Measurements from ENCODE around the gene FBXL16. TPM values are rescaled to one million over a fixed set of nuclear protein-coding genes. Genes with fewer than 3 reads are reported as not detected.
"Not testable (repeated sequence)": the region's sequence is repeated elsewhere in the genome, so short reads cannot be mapped to it uniquely, and the experiment has no call there.

Gene FBXL16
- total RNA-seq, 1 donor from 2014 or later: 5.8 TPM

GRCh38 chr16:694187-694862 lies 11.3 kb downstream of the FBXL16 start:
- H3K27ac Mint-ChIP-seq: no peak overlapping the region
- H3K4me1 Mint-ChIP-seq (ENCODE audit: low read depth): peaks cover 8% of the 10 kb centered on the region
- peak overlapping the region; percentile 51 for H3K4me3 Mint-ChIP-seq (ENCODE audit: low read depth)
- intact Hi-C loops (cut with micrococcal nuclease): no loop called here
- H3K9me3 Mint-ChIP-seq: no peaks in the 10 kb centered on the region
- peaks cover 15% of the 10 kb centered on the region for H3K27me3 Mint-ChIP-seq (ENCODE audit: low read depth)
- no peak for DNase-seq (ENCODE audit: low spot score)
- H3K36me3 Mint-ChIP-seq (ENCODE audit: low read depth): peaks cover 6% of the 10 kb centered on the region

- Mint-ChIP-seq H3K36me3 (ENCODE audit: low read depth) (peaks cover 6% of the 10 kb centered on the region), H3K27me3 (ENCODE audit: low read depth) (peaks cover 15% of the 10 kb centered on the region), H3K4me3 (ENCODE audit: low read depth) (no peak overlapping the region), H3K4me1 (ENCODE audit: low read depth) (peaks cover 13% of the 10 kb centered on the region), H3K9me3 (no peaks in the 10 kb centered on the region), H3K27ac (no peak overlapping the region)
- intact Hi-C loops (cut with micrococcal nuclease): no loop called here
- DNase-seq (ENCODE audit: low spot score): no peak
Measured at GRCh38 chr16:693766-694165, 11.8 kb downstream of the FBXL16 start.

GRCh38 chr16:693364-693763 lies 12.2 kb downstream of the FBXL16 start:
- intact Hi-C loops (cut with micrococcal nuclease): no loop called here
- no peak overlapping the region for H3K27ac Mint-ChIP-seq
- H3K27me3 Mint-ChIP-seq (ENCODE audit: low read depth): peaks cover 15% of the 10 kb centered on the region
- peak overlapping the region; percentile 39 for H3K4me3 Mint-ChIP-seq (ENCODE audit: low read depth)
- no peak for DNase-seq (ENCODE audit: low spot score)
- H3K36me3 Mint-ChIP-seq (ENCODE audit: low read depth): peaks cover 6% of the 10 kb centered on the region
- H3K4me1 Mint-ChIP-seq (ENCODE audit: low read depth): peaks cover 13% of the 10 kb centered on the region
- no peaks in the 10 kb centered on the region for H3K9me3 Mint-ChIP-seq

GRCh38 chr16:692356-693108 lies 13.1 kb downstream of the FBXL16 start:
- intact Hi-C loops (cut with micrococcal nuclease): no loop called here
- peaks cover 6% of the 10 kb centered on the region for H3K36me3 Mint-ChIP-seq (ENCODE audit: low read depth)
- H3K9me3 Mint-ChIP-seq: no peaks in the 10 kb centered on the region
- peak overlapping the region; percentile 47 for H3K4me3 Mint-ChIP-seq (ENCODE audit: low read depth)
- H3K4me1 Mint-ChIP-seq (ENCODE audit: low read depth): peaks cover 13% of the 10 kb centered on the region
- H3K27me3 Mint-ChIP-seq (ENCODE audit: low read depth): peaks cover 15% of the 10 kb centered on the region
- no peak for DNase-seq (ENCODE audit: low spot score)
- no peak overlapping the region for H3K27ac Mint-ChIP-seq

GRCh38 chr16:691242-691641 lies 14.4 kb downstream of the FBXL16 start:
- Mint-ChIP-seq H3K4me3 (ENCODE audit: low read depth) (peak overlapping the region; percentile 91), H3K27me3 (ENCODE audit: low read depth) (peaks cover 15% of the 10 kb centered on the region), H3K27ac (peak overlapping the region; percentile 70), H3K4me1 (ENCODE audit: low read depth) (peaks cover 13% of the 10 kb centered on the region)
- H3K36me3 Mint-ChIP-seq (ENCODE audit: low read depth); H3K9me3 Mint-ChIP-seq; intact Hi-C loops (cut with micrococcal nuclease); DNase-seq (ENCODE audit: low spot score): not testable (repeated sequence)

GRCh38 chr16:689175-689897 lies 16.3 kb downstream of the FBXL16 start:
- peaks cover 9% of the 10 kb centered on the region for H3K4me1 Mint-ChIP-seq (ENCODE audit: low read depth)
- H3K27me3 Mint-ChIP-seq (ENCODE audit: low read depth): peaks cover 15% of the 10 kb centered on the region
- peak overlapping the region; percentile 84 for H3K27ac Mint-ChIP-seq
- peak overlapping the region; percentile 91 for H3K4me3 Mint-ChIP-seq (ENCODE audit: low read depth)
- intact Hi-C loops (cut with micrococcal nuclease): no loop called here
- no peak for DNase-seq (ENCODE audit: low spot score)
- H3K36me3 Mint-ChIP-seq (ENCODE audit: low read depth): peaks cover 13% of the 10 kb centered on the region
- no peaks in the 10 kb centered on the region for H3K9me3 Mint-ChIP-seq

GRCh38 chr16:687499-687898 lies 18.1 kb downstream of the FBXL16 start:
- H3K4me1 Mint-ChIP-seq (ENCODE audit: low read depth): peaks cover 11% of the 10 kb centered on the region
- no peak overlapping the region for H3K27ac Mint-ChIP-seq
- H3K36me3 Mint-ChIP-seq (ENCODE audit: low read depth): peaks cover 19% of the 10 kb centered on the region
- no peaks in the 10 kb centered on the region for H3K9me3 Mint-ChIP-seq
- H3K27me3 Mint-ChIP-seq (ENCODE audit: low read depth): peaks cover 4% of the 10 kb centered on the region
- H3K4me3 Mint-ChIP-seq (ENCODE audit: low read depth): no peak overlapping the region
- intact Hi-C loops (cut with micrococcal nuclease): no loop called here
- no peak for DNase-seq (ENCODE audit: low spot score)

GRCh38 chr16:686459-687260 lies 18.9 kb downstream of the FBXL16 start:
- Mint-ChIP-seq H3K27me3 (ENCODE audit: low read depth) (no peaks in the 10 kb centered on the region), H3K27ac (no peak overlapping the region)
- intact Hi-C loops (cut with micrococcal nuclease): no loop called here

GRCh38 chr16:685967-686366 lies 19.6 kb downstream of the FBXL16 start:
- intact Hi-C loops (cut with micrococcal nuclease): no loop called here
- peak overlapping the region; percentile 47 for H3K4me3 Mint-ChIP-seq (ENCODE audit: low read depth)
- no peaks in the 10 kb centered on the region for H3K27me3 Mint-ChIP-seq (ENCODE audit: low read depth)
- peaks cover 18% of the 10 kb centered on the region for H3K4me1 Mint-ChIP-seq (ENCODE audit: low read depth)
- no peak overlapping the region for H3K27ac Mint-ChIP-seq
- peaks cover 34% of the 10 kb centered on the region for H3K36me3 Mint-ChIP-seq (ENCODE audit: low read depth)
- no peaks in the 10 kb centered on the region for H3K9me3 Mint-ChIP-seq
- DNase-seq (ENCODE audit: low spot score): no peak

More at GRCh38 chr16:686459-687260, 18.9 kb downstream of the FBXL16 start:
- Mint-ChIP-seq H3K4me1 (ENCODE audit: low read depth) (peaks cover 13% of the 10 kb centered on the region), H3K4me3 (ENCODE audit: low read depth) (peak overlapping the region; percentile 47), H3K9me3 (no peaks in the 10 kb centered on the region), H3K36me3 (ENCODE audit: low read depth) (peaks cover 28% of the 10 kb centered on the region)
- no peak for DNase-seq (ENCODE audit: low spot score)

- DNase-seq (ENCODE audit: low spot score): no peak
- Mint-ChIP-seq H3K27ac (no peak overlapping the region), H3K9me3 (no peaks in the 10 kb centered on the region), H3K4me3 (ENCODE audit: low read depth) (no peak overlapping the region), H3K4me1 (ENCODE audit: low read depth) (peaks cover 18% of the 10 kb centered on the region), H3K36me3 (ENCODE audit: low read depth) (peaks cover 33% of the 10 kb centered on the region), H3K27me3 (ENCODE audit: low read depth) (no peaks in the 10 kb centered on the region)
- intact Hi-C loops (cut with micrococcal nuclease): loop anchor here (5.0 kb wide), 2 partner anchors 48 to 98 kb away; partner anchors contain the start of gene METTL26
Measured at GRCh38 chr16:684961-685696, 20.5 kb downstream of the FBXL16 start.

GRCh38 chr16:684071-684794 lies 21.4 kb downstream of the FBXL16 start, which contains the start of gene JMJD8:
Gene JMJD8, minus strand, starts transcription at chr16:684334. Its CDS starts 15 bp downstream, at chr16:684319.
- Mint-ChIP-seq H3K4me1 (ENCODE audit: low read depth) (peaks cover 15% of the 10 kb centered on the region), H3K4me3 (ENCODE audit: low read depth) (peak within 1 kb of the TSS; percentile 76), H3K27me3 (ENCODE audit: low read depth) (no peaks in the 10 kb centered on the region), H3K36me3 (ENCODE audit: low read depth) (peaks cover 32% of the 10 kb centered on the region), H3K27ac (peak within 1 kb of the TSS; percentile 52), H3K9me3 (no peaks in the 10 kb centered on the region)
- DNase-seq (ENCODE audit: low spot score): peak; percentile 95
- intact Hi-C loops (cut with micrococcal nuclease): loop anchor here (5.0 kb wide), 2 partner anchors 47 to 97 kb away; partner anchors contain the start of gene METTL26

Data from activated T-helper 2 cell treated with anti-CD3 and anti-CD28 coated beads, Interferon-gamma antibody, Interleukin-2, Interleukin-4, amounts not matched to agents 10 μg/mL and 5 μg/mL and 100 μg/mL, durations not matched to agents 14 hours and 24 hours and 36 hours (primary cell).